ENCODE results near the gene GUCY2F.

Gene GUCY2F

DNA sequence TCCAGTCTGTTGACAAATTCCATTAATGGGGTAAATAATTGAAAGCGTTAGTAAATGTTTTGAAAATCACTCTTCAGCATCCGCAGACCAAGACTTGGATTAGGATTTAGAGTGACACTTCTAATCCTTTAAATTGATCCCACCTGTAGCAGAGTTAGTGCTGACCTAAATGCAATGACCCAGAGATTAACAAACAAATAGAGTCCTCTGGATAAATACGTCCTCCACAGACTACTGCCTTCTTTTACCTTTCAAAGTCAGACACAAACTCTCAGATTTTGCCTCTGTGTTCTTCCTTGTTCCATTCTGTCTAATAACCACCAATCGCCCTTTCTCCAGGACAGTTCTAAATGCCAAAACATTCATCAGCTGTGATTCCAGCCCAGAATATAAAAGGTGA is at the start of gene GUCY2F:
TSS of gene GUCY2F (minus strand) at position 101 of the 400 bp plus-strand sequence. CDS start 6,150 bp downstream, outside the sequence.
- no peak for DNase-seq

GRCh38 chrX:109519001-109519400 is 37.1 kb upstream of the GUCY2F start:
- no peak for DNase-seq

DNA sequence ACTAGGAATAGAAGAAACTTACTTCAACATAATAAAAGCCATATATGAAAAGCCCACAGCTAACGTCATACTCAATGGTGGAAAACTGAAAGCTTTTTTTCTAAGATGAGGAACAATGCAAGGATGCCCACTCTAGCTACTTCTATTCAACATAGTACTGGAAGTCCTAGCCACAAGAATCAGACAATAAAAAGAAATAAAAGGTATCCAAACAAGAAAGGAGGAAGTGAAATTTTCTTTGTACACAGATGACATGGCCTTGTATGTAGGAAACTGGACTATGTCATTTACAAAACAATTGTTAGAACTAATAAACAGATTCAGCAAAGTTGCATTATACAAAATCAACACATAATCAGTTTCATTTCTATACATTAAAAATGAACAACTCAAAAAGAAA is 29.2 kb upstream of the GUCY2F start:
- DNase-seq: no peak

DNA sequence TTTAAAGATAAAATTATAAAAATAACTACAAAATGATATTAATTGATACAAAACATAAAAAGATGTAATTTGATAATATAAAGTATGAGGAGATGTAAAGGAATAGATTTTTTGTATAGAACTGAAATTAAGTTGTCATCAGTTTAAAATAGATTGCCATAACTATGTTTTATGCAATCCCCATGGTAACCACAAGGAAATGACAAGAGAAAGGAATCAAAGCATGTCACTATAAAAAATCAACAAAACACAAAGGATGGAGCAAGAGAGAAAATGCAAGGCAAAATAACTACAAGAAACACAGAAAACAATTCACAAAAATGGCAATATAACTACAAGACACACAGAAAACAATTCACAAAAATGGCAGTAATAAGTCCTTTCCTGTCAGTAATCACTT is 27.0 kb upstream of the GUCY2F start:
- DNase-seq: no peak

- no peak for DNase-seq
Observed at GRCh38 chrX:109501176-109501575, 19.3 kb upstream of the GUCY2F start.

DNA sequence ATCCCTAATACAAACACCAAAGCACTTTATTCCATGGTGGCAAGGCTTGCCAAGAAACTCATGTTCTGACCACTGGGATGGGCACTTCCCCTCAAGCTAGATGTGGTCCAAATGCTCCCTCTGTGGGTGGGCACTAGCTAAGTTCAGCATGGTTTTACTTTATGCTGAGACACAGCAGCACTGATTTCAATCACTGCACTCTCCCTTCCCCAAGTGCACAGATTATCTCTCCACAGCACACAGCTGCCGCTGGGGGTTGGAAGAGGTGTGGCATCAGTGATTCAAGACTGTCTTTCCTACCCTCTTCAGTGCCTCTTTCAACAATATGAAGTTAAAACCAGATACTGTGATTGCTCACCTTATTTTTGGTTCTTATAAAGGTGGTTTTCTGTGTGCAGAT is 16.5 kb upstream of the GUCY2F start:
- DNase-seq: no peak

- DNase-seq: no peak
Observed at GRCh38 chrX:109489174-109489573, 7.3 kb upstream of the GUCY2F start.

GRCh38 chrX:109487640-109488039 is 5.8 kb upstream of the GUCY2F start:
- no peak for DNase-seq

DNA sequence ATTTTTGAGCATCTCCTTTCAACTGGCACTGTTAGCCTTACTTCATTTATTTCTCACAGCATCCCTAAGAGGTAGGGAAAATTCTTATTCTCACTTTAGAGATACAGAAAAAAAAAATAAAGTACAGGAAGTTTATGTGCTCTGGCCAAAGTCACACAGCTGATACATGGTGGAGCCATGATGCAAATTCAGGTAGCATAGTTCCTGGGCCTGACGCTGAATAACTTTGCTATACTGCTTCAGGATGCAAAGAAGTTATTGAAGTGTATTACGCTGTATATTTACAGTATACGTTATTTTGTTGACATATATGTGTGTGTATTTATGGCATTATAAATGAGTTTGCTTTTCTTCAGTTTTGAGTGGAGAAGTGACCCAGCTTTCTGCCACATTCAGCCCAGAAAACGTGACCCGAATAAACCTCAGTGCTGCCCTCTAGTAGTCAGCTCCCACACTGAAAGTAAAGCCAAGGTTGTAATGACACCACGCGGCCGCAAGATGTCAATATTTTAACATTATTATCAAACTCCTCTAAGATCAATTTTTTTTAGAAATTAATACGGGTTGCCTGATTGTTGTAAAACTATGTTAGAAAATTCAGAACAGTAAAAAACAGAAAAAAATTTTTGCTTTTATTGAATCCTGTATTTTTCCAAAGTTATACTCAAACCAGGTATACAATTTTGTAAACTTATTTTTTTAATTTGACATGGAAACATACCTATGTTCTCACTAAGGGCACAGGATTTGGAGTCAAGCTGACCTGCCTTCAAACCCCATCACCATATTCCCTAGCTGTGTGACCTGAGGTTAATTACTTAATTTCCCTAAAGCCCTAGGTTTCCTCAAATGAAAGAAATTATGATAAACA is 3.8 kb upstream of the GUCY2F start:
- DNase-seq: peak; percentile 27 to 65 (median 37)

- no peak for DNase-seq
Observed at GRCh38 chrX:109484886-109485285, 3.0 kb upstream of the GUCY2F start.

GRCh38 chrX:109475174-109475891 is 6.6 kb downstream of the GUCY2F start:
- no peak for DNase-seq

GRCh38 chrX:109472939-109473735 is 8.7 kb downstream of the GUCY2F start:
- no peak for DNase-seq

GRCh38 chrX:109464231-109464630 is 17.7 kb downstream of the GUCY2F start:
- DNase-seq: no peak

- no peak for DNase-seq
Observed at GRCh38 chrX:109463784-109464183, 18.1 kb downstream of the GUCY2F start.

DNA sequence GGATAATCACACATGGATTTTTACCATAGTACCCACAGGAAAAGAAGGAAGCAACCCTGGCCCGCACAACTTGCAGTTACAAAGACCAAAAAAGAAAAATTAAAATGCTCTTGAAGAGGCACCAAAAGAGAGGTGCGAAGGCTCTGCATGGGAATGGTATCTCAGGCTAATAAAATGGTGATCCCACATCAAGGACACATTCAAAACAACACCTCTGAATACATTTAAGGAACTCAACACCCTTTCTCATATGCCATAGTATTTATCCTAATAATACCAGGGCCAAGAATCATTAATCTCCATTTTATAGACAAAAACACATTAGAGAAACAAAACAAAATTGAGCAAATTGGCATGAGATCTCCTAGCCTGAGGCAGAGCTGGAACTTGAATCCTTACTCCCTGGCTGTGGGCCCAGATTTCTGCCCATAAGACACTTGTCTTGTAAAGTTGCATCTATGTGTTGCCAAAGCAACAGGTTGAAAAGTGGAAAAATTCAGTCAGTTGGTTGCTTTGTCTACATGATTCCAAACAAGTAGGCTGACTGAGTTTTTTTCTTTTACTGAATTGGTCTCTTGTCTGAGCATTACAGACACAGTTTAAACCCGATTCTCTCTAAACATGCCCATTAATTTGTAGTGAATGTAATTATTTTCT is 33.5 kb downstream of the GUCY2F start:
- DNase-seq: no peak

DNA sequence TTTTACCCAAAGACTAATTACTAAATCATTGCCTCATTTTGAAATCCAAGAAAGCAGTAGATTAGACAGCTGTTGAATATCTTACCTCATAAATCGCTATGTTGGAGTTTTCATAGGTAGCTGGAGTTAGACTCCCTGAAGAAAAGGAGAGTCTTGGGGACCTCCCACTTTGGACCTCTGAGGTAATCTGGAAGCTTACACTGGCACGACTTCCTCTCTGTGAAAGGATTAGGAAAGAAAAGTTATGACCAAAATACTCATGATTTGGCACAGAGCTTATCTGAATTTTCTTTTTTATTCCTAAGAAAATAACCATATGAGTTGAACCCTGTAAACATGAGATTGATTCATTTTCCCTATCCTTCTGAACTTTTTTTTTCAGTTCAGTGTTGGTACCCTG is 40.6 kb downstream of the GUCY2F start:
- no peak for DNase-seq

DNA sequence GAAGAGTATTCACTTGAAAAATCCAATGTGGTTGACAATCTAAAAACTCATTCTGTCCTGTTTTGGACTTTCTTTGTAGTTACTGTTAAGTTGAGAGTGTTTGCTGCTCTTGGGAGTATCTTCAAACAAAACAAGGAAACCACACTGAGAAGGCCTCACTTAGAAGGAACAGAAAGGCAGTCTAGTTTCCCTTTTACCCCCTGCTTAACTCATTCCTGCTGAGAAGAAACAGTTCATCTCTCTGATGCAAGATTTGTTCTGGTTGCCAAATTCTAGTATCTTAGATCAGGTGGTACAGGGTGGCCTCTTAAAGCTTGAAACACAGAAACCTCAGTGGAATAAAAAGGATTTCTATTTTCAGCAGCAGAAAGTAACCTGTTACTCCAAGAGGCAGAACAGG is 41.4 kb downstream of the GUCY2F start:
- no peak for DNase-seq

DNA sequence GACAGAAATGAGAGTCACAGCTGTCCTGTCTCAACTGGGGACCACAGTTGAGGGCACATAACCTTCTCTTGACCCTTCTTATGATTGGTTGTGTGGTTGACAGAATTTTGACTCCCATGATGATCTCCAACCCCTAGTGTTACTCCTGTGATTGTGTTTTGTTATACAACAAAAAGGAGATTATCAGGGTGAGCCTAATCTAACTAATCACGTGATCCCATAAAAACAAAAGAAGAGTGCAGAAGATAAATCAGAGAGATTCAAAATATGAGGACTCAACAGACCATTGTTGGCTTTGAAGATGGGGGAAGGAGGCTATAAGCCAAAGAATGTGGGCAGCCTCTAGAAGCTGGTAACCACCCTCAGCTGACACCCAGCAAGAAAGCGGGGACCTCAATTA is 72.7 kb downstream of the GUCY2F start:
- no peak for DNase-seq

DNA sequence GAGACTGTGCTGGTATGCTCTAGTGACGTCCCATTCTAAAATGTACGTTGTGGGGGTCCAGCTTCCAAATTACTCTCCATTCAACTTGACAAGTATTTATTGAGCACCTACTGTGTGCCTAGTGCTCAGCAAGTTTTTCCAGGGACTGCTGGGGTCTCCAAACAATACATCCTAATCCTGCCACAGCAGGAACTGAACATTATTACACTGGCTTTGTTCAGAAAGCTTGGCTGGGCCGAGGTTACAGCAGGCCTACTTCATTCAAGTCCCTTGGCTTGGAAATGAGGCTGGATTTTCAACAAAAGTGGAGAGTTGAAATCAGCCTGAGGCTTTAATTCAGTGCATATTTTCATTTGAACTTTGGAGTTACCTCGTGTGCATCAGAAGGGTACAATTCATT is 78.0 kb downstream of the GUCY2F start:
- DNase-seq: no peak

DNA sequence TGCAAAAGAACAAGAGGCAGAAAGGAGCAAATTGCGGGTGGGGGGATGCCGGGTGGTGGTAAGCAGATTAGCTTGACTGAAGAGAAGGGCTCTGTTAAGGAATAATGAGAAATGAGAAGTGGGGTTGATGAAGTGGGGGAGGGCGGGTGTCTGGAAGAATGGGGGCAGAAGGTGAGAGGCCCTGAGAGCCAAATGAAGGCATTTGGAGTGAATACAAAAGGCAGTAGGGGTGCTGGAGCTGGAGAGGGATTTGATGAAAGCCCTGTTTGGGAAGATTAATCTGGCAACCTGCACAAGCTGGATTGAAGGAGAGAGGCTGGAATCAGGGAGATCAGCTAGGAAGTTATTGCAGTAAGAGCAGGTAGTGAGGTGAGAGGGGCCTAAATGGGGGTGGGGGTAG is 82.1 kb downstream of the GUCY2F start:
- DNase-seq: no peak

GRCh38 chrX:109398833-109399232 is 83.1 kb downstream of the GUCY2F start:
- no peak for DNase-seq

GRCh38 chrX:109398061-109398460 is 83.8 kb downstream of the GUCY2F start:
- no peak for DNase-seq

GRCh38 chrX:109393859-109394258 is 88.0 kb downstream of the GUCY2F start:
- no peak for DNase-seq
